ENCODE data around the gene MRPL23. TPM values are rescaled to one million over a fixed set of nuclear protein-coding genes. Genes with fewer than 3 reads are reported as not detected.

MRPL23 gene
- polyA plus RNA-seq, 1 donor: 70.2 TPM

GRCh38 chr11:1958367-1958766 lies 11.2 kb downstream of the MRPL23 start:
- Histone ChIP-seq H3K27me3 (ENCODE audit: control insufficient read depth, insufficient read depth, low read length) (no peaks in the 10 kb centered on the region), H3K36me3 (ENCODE audit: control insufficient read depth, insufficient read depth, low read length) (no peaks in the 10 kb centered on the region), H3K4me3 (ENCODE audit: low read length) (no peak overlapping the region), H3K4me1 (ENCODE audit: control insufficient read depth, insufficient read depth, low read length) (peaks cover under 1% of the 10 kb centered on the region), H3K9me3 (ENCODE audit: control insufficient read depth, low read depth, low read length) (no peaks in the 10 kb centered on the region), H3K27ac (ENCODE audit: low read length) (no peak overlapping the region)
- no CpG with 5 or more reads among the region's 18 CpGs for WGBS (ENCODE audit: insufficient coverage, low lambda C conversion rate)
- no peak for DNase-seq

- no peak for DNase-seq
- no CpG with 5 or more reads among the region's 17 CpGs for WGBS (ENCODE audit: insufficient coverage, low lambda C conversion rate)
- Histone ChIP-seq H3K36me3 (ENCODE audit: control insufficient read depth, insufficient read depth, low read length) (no peaks in the 10 kb centered on the region), H3K4me3 (ENCODE audit: low read length) (no peak overlapping the region), H3K27ac (ENCODE audit: low read length) (no peak overlapping the region), H3K4me1 (ENCODE audit: control insufficient read depth, insufficient read depth, low read length) (no peaks in the 10 kb centered on the region), H3K9me3 (ENCODE audit: control insufficient read depth, low read depth, low read length) (no peaks in the 10 kb centered on the region), H3K27me3 (ENCODE audit: control insufficient read depth, insufficient read depth, low read length) (no peaks in the 10 kb centered on the region)
These were observed 12.7 kb downstream of the MRPL23 start for GRCh38 chr11:1959786-1960185.

- Histone ChIP-seq H3K4me1 (ENCODE audit: control insufficient read depth, insufficient read depth, low read length) (no peaks in the 10 kb centered on the region), H3K9me3 (ENCODE audit: control insufficient read depth, low read depth, low read length) (no peaks in the 10 kb centered on the region), H3K36me3 (ENCODE audit: control insufficient read depth, insufficient read depth, low read length) (no peaks in the 10 kb centered on the region), H3K4me3 (ENCODE audit: low read length) (no peak overlapping the region), H3K27ac (ENCODE audit: low read length) (no peak overlapping the region), H3K27me3 (ENCODE audit: control insufficient read depth, insufficient read depth, low read length) (no peaks in the 10 kb centered on the region)
- no peak for DNase-seq
- WGBS (ENCODE audit: insufficient coverage, low lambda C conversion rate): no CpG with 5 or more reads among the region's 20 CpGs
These were observed 16.7 kb downstream of the MRPL23 start for GRCh38 chr11:1963864-1964263.

GRCh38 chr11:1964348-1964747 lies 17.2 kb downstream of the MRPL23 start:
- Histone ChIP-seq H3K4me1 (ENCODE audit: control insufficient read depth, insufficient read depth, low read length) (no peaks in the 10 kb centered on the region), H3K27me3 (ENCODE audit: control insufficient read depth, insufficient read depth, low read length) (no peaks in the 10 kb centered on the region), H3K9me3 (ENCODE audit: control insufficient read depth, low read depth, low read length) (no peaks in the 10 kb centered on the region), H3K36me3 (ENCODE audit: control insufficient read depth, insufficient read depth, low read length) (no peaks in the 10 kb centered on the region), H3K27ac (ENCODE audit: low read length) (no peak overlapping the region), H3K4me3 (ENCODE audit: low read length) (no peak overlapping the region)
- no peak for DNase-seq
- no CpG with 5 or more reads among the region's 17 CpGs for WGBS (ENCODE audit: insufficient coverage, low lambda C conversion rate)

- no peak for DNase-seq
- Histone ChIP-seq H3K4me3 (ENCODE audit: low read length) (no peak overlapping the region), H3K27ac (ENCODE audit: low read length) (no peak overlapping the region), H3K4me1 (ENCODE audit: control insufficient read depth, insufficient read depth, low read length) (no peaks in the 10 kb centered on the region), H3K27me3 (ENCODE audit: control insufficient read depth, insufficient read depth, low read length) (no peaks in the 10 kb centered on the region), H3K9me3 (ENCODE audit: control insufficient read depth, low read depth, low read length) (no peaks in the 10 kb centered on the region), H3K36me3 (ENCODE audit: control insufficient read depth, insufficient read depth, low read length) (no peaks in the 10 kb centered on the region)
- no CpG with 5 or more reads among the region's 20 CpGs for WGBS (ENCODE audit: insufficient coverage, low lambda C conversion rate)
These were observed 17.8 kb downstream of the MRPL23 start for GRCh38 chr11:1964955-1965354.

- no peaks in the 10 kb centered on the region for H3K9me3 ChIP-seq (ENCODE audit: control insufficient read depth, low read depth, low read length)
- no peaks in the 10 kb centered on the region for H3K36me3 ChIP-seq (ENCODE audit: control insufficient read depth, insufficient read depth, low read length)
- H3K4me3 ChIP-seq (ENCODE audit: low read length): no peak overlapping the region
- no peak overlapping the region for H3K27ac ChIP-seq (ENCODE audit: low read length)
- no peaks in the 10 kb centered on the region for H3K27me3 ChIP-seq (ENCODE audit: control insufficient read depth, insufficient read depth, low read length)
- no peaks in the 10 kb centered on the region for H3K4me1 ChIP-seq (ENCODE audit: control insufficient read depth, insufficient read depth, low read length)
- DNase-seq: no peak
- WGBS (ENCODE audit: insufficient coverage, low lambda C conversion rate): no CpG with 5 or more reads among the region's 18 CpGs
These were observed 19.4 kb downstream of the MRPL23 start for GRCh38 chr11:1966531-1966930.

GRCh38 chr11:1967641-1968225 lies 20.6 kb downstream of the MRPL23 start:
- H3K4me3 ChIP-seq (ENCODE audit: low read length): no peak overlapping the region
- DNase-seq: no peak
- no peaks in the 10 kb centered on the region for H3K9me3 ChIP-seq (ENCODE audit: control insufficient read depth, low read depth, low read length)
- no peaks in the 10 kb centered on the region for H3K36me3 ChIP-seq (ENCODE audit: control insufficient read depth, insufficient read depth, low read length)
- no CpG with 5 or more reads among the region's 21 CpGs for WGBS (ENCODE audit: insufficient coverage, low lambda C conversion rate)
- no peaks in the 10 kb centered on the region for H3K4me1 ChIP-seq (ENCODE audit: control insufficient read depth, insufficient read depth, low read length)
- H3K27me3 ChIP-seq (ENCODE audit: control insufficient read depth, insufficient read depth, low read length): no peaks in the 10 kb centered on the region
- H3K27ac ChIP-seq (ENCODE audit: low read length): no peak overlapping the region

DNA sequence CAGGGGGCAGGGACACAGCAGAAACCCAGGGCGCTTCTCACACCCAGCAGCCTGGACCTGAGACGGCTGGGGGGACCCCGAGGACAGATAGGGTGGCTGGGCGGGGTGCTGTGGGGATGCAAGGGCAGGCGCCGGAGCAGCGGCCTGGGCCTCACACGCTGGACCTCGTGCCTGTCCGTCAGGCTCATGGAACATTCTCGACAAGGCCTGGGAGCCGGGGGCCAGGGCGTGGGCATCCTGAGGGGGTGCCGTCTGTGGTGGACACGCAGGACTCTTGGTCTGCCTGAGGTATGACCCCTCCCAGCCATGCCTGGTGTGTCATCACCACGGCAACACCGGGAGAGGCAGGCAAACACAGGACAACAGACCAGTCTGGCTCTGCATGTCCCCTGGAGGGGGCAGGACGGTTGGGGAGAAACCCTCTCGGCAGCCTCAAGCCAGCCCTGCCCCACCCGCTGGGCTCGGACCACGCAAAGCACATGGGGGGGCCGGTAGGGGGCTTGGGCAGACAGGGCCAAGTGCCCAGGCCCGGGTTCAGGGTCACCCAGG lies 21.4 kb downstream of the MRPL23 start:
- H3K4me1 ChIP-seq (ENCODE audit: control insufficient read depth, insufficient read depth, low read length): no peaks in the 10 kb centered on the region
- no peak overlapping the region for H3K27ac ChIP-seq (ENCODE audit: low read length)
- WGBS (ENCODE audit: insufficient coverage, low lambda C conversion rate): no CpG with 5 or more reads among the region's 24 CpGs
- H3K4me3 ChIP-seq (ENCODE audit: low read length): no peak overlapping the region
- H3K9me3 ChIP-seq (ENCODE audit: control insufficient read depth, low read depth, low read length): no peaks in the 10 kb centered on the region
- DNase-seq: no peak
- H3K36me3 ChIP-seq (ENCODE audit: control insufficient read depth, insufficient read depth, low read length): no peaks in the 10 kb centered on the region
- H3K27me3 ChIP-seq (ENCODE audit: control insufficient read depth, insufficient read depth, low read length): no peaks in the 10 kb centered on the region

GRCh38 chr11:1969035-1969434 lies 21.9 kb downstream of the MRPL23 start:
- H3K4me1 ChIP-seq (ENCODE audit: control insufficient read depth, insufficient read depth, low read length): no peaks in the 10 kb centered on the region
- H3K27ac ChIP-seq (ENCODE audit: low read length): no peak overlapping the region
- H3K36me3 ChIP-seq (ENCODE audit: control insufficient read depth, insufficient read depth, low read length): no peaks in the 10 kb centered on the region
- no peaks in the 10 kb centered on the region for H3K9me3 ChIP-seq (ENCODE audit: control insufficient read depth, low read depth, low read length)
- DNase-seq: no peak
- no peaks in the 10 kb centered on the region for H3K27me3 ChIP-seq (ENCODE audit: control insufficient read depth, insufficient read depth, low read length)
- no CpG with 5 or more reads among the region's 21 CpGs for WGBS (ENCODE audit: insufficient coverage, low lambda C conversion rate)
- H3K4me3 ChIP-seq (ENCODE audit: low read length): no peak overlapping the region

GRCh38 chr11:1969776-1970175 lies 22.6 kb downstream of the MRPL23 start:
- WGBS (ENCODE audit: insufficient coverage, low lambda C conversion rate): no CpG with 5 or more reads among the region's 23 CpGs
- Histone ChIP-seq H3K36me3 (ENCODE audit: control insufficient read depth, insufficient read depth, low read length) (no peaks in the 10 kb centered on the region), H3K27ac (ENCODE audit: low read length) (no peak overlapping the region), H3K9me3 (ENCODE audit: control insufficient read depth, low read depth, low read length) (no peaks in the 10 kb centered on the region), H3K27me3 (ENCODE audit: control insufficient read depth, insufficient read depth, low read length) (no peaks in the 10 kb centered on the region), H3K4me1 (ENCODE audit: control insufficient read depth, insufficient read depth, low read length) (no peaks in the 10 kb centered on the region), H3K4me3 (ENCODE audit: low read length) (no peak overlapping the region)
- DNase-seq: no peak

- no peak overlapping the region for H3K27ac ChIP-seq (ENCODE audit: low read length)
- H3K36me3 ChIP-seq (ENCODE audit: control insufficient read depth, insufficient read depth, low read length): no peaks in the 10 kb centered on the region
- DNase-seq: peak in 1 of 2 donors; percentile 2
- no peaks in the 10 kb centered on the region for H3K9me3 ChIP-seq (ENCODE audit: control insufficient read depth, low read depth, low read length)
- H3K4me1 ChIP-seq (ENCODE audit: control insufficient read depth, insufficient read depth, low read length): no peaks in the 10 kb centered on the region
- no peaks in the 10 kb centered on the region for H3K27me3 ChIP-seq (ENCODE audit: control insufficient read depth, insufficient read depth, low read length)
- no peak overlapping the region for H3K4me3 ChIP-seq (ENCODE audit: low read length)
- no CpG with 5 or more reads among the region's 15 CpGs for WGBS (ENCODE audit: insufficient coverage, low lambda C conversion rate)
These were observed 23.8 kb downstream of the MRPL23 start for GRCh38 chr11:1970956-1971355.

Data from large intestine (tissue), 3 donors.